ENCODE data around the gene DYNC1LI1. TPM values are rescaled to one million over a fixed set of nuclear protein-coding genes. Genes with fewer than 3 reads are reported as not detected.

Gene DYNC1LI1
- total and polyA plus RNA-seq, 4 donors = 9.2 to 21.1 (median 13.6) TPM

- Histone ChIP-seq H3K4me1 (ENCODE audit: control insufficient read depth in 4 of 4, insufficient read depth in 4 of 4, low read length in 3 of 4) (peaks cover 6 to 38% (median 16%) of the 10 kb centered on the region in 4 donors), H3K4me3 (ENCODE audit: low read depth in 1 of 3, low read length in 3 of 3) (no peak overlapping the region), H3K36me3 (ENCODE audit: control insufficient read depth in 4 of 4, insufficient read depth in 3 of 4, low read depth in 1 of 4, low read length in 3 of 4) (peaks cover 0 to 8% (median 3%) of the 10 kb centered on the region in 4 donors), H3K27me3 (ENCODE audit: control insufficient read depth in 4 of 4, insufficient read depth in 4 of 4, low read length in 3 of 4) (no peaks in the 10 kb centered on the region), H3K9me3 (ENCODE audit: control insufficient read depth in 4 of 4, low read length in 3 of 4) (no peaks in the 10 kb centered on the region), H3K27ac (ENCODE audit: low read depth in 1 of 2, low read length in 2 of 2) (no peak overlapping the region), H3K9ac (ENCODE audit: low read depth in 1 of 2, low read length in 2 of 2) (no peak overlapping the region)
- TF ChIP-seq YY1 (IDR thresholded peaks at IDR 0.05) = no peak
- no peak for TF ChIP-seq EGR1 (IDR thresholded peaks at IDR 0.05; ENCODE audit: low read depth in 2 of 2)
- TF ChIP-seq ATF3 (IDR thresholded peaks at IDR 0.05) = no peak
- no peak for DNase-seq (ENCODE audit: low spot score)
- WGBS = 94% methylated on average over 3 of the region's 3 CpGs
These were observed 77.8 kb downstream of the DYNC1LI1 start for GRCh38 chr3:32492684-32493436.

DNA sequence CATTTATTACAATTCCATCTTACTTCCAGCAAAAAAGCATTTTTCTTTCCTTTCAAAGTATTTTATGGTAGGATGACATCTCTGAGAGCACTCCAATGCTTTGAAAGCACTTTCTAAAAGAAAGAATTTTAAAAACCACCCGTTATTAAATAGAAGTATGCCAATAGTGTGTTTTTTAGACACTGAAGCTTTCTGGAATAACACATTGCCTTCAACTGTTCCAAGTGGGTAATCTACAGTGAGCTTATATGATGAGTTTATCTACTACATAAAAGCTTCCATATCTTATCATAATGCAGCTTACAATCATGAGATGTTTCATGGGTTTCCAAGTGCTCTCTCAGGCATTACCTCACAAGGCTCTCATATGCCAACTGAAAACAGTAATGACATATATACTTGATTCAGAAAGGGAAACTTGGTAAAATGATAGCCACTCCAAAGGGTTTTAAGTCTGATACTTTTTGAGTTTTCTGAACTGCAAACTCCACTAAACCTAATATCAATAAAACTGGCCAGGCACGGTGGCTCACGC lies 82.1 kb downstream of the DYNC1LI1 start:
- DNase-seq (ENCODE audit: low spot score) = no peak
- H3K4me3 ChIP-seq (ENCODE audit: low read depth in 1 of 3, low read length in 3 of 3) = no peak overlapping the region
- H3K36me3 ChIP-seq (ENCODE audit: control insufficient read depth in 4 of 4, insufficient read depth in 3 of 4, low read depth in 1 of 4, low read length in 3 of 4) = peaks cover 8 to 29% (median 15%) of the 10 kb centered on the region in 4 donors
- H3K9ac ChIP-seq (ENCODE audit: low read depth in 1 of 2, low read length in 2 of 2) = no peak overlapping the region
- no peaks in the 10 kb centered on the region for H3K27me3 ChIP-seq (ENCODE audit: control insufficient read depth in 4 of 4, insufficient read depth in 4 of 4, low read length in 3 of 4)
- H3K9me3 ChIP-seq (ENCODE audit: control insufficient read depth in 4 of 4, low read length in 3 of 4) = no peaks in the 10 kb centered on the region
- H3K4me1 ChIP-seq (ENCODE audit: control insufficient read depth in 4 of 4, insufficient read depth in 4 of 4, low read length in 3 of 4) = peaks cover 0 to 17% (median 2%) of the 10 kb centered on the region in 4 donors
- TF ChIP-seq, protein P1, sequence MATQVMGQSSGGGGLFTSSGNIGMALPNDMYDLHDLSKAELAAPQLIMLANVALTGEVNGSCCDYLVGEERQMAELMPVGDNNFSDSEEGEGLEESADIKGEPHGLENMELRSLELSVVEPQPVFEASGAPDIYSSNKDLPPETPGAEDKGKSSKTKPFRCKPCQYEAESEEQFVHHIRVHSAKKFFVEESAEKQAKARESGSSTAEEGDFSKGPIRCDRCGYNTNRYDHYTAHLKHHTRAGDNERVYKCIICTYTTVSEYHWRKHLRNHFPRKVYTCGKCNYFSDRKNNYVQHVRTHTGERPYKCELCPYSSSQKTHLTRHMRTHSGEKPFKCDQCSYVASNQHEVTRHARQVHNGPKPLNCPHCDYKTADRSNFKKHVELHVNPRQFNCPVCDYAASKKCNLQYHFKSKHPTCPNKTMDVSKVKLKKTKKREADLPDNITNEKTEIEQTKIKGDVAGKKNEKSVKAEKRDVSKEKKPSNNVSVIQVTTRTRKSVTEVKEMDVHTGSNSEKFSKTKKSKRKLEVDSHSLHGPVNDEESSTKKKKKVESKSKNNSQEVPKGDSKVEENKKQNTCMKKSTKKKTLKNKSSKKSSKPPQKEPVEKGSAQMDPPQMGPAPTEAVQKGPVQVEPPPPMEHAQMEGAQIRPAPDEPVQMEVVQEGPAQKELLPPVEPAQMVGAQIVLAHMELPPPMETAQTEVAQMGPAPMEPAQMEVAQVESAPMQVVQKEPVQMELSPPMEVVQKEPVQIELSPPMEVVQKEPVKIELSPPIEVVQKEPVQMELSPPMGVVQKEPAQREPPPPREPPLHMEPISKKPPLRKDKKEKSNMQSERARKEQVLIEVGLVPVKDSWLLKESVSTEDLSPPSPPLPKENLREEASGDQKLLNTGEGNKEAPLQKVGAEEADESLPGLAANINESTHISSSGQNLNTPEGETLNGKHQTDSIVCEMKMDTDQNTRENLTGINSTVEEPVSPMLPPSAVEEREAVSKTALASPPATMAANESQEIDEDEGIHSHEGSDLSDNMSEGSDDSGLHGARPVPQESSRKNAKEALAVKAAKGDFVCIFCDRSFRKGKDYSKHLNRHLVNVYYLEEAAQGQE (IDR thresholded peaks at IDR 0.05) = no peak
- TF ChIP-seq FOXA1 (IDR thresholded peaks at IDR 0.05) (no peak), SP1 (IDR thresholded peaks at IDR 0.05) (no peak), GABPA (IDR thresholded peaks at IDR 0.05 in 1 of 2, conservative IDR thresholded peaks at IDR 0.05 in 1 of 2) (no peak), HNF4A (conservative IDR thresholded peaks at IDR 0.05) (no peak), HNF4G (IDR thresholded peaks at IDR 0.05) (no peak), JUND (IDR thresholded peaks at IDR 0.05) (no peak), ATF3 (IDR thresholded peaks at IDR 0.05) (no peak), NR2F2 (IDR thresholded peaks at IDR 0.05) (no peak), RAD21 (IDR thresholded peaks at IDR 0.05) (no peak), FOXA2 (IDR thresholded peaks at IDR 0.05) (no peak), RXRA (IDR thresholded peaks at IDR 0.05) (no peak), TAF1 (conservative IDR thresholded peaks at IDR 0.05) (no peak), CTCF (IDR thresholded peaks at IDR 0.05; ENCODE audit: low read depth, low read length, missing input control) (no peak), ZBTB33 (IDR thresholded peaks at IDR 0.05) (no peak), YY1 (IDR thresholded peaks at IDR 0.05) (no peak), EGR1 (IDR thresholded peaks at IDR 0.05; ENCODE audit: low read depth in 2 of 2) (no peak)
- TF ChIP-seq, protein P2, sequence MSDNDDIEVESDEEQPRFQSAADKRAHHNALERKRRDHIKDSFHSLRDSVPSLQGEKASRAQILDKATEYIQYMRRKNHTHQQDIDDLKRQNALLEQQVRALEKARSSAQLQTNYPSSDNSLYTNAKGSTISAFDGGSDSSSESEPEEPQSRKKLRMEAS (IDR thresholded peaks at IDR 0.05) = no peak
- 96% methylated on average over 3 of the region's 3 CpGs for WGBS
- no peak overlapping the region for H3K27ac ChIP-seq (ENCODE audit: low read depth in 1 of 2, low read length in 2 of 2)
